AG09309 (cell line): Measurements from ENCODE around the gene PLCB4.

Experiments used
- DNase-seq: peaks from one replicate; pipeline ENCODE4 v3.0.0-alpha.2; 2010; ENCODE audit warnings: low read depth
- H3K4me3 ChIP-seq: 2 replicates; pipeline ENCODE4 v1.5.1; 2011; ENCODE audit warnings: mild to moderate bottlenecking, low read depth, low read length, moderate library complexity; ENCODE audit not compliant: control insufficient read depth
- TF ChIP-seq, protein P1 (sequence below): IDR thresholded peaks from 2 replicates; pipeline ENCODE4 v1.5.1; 2011; ENCODE audit warnings: mild to moderate bottlenecking, low read depth, low read length, inconsistent platforms; ENCODE audit not compliant: insufficient read depth, control insufficient read depth; ENCODE audit errors: missing control alignments

The PLCB4 gene

DNA sequence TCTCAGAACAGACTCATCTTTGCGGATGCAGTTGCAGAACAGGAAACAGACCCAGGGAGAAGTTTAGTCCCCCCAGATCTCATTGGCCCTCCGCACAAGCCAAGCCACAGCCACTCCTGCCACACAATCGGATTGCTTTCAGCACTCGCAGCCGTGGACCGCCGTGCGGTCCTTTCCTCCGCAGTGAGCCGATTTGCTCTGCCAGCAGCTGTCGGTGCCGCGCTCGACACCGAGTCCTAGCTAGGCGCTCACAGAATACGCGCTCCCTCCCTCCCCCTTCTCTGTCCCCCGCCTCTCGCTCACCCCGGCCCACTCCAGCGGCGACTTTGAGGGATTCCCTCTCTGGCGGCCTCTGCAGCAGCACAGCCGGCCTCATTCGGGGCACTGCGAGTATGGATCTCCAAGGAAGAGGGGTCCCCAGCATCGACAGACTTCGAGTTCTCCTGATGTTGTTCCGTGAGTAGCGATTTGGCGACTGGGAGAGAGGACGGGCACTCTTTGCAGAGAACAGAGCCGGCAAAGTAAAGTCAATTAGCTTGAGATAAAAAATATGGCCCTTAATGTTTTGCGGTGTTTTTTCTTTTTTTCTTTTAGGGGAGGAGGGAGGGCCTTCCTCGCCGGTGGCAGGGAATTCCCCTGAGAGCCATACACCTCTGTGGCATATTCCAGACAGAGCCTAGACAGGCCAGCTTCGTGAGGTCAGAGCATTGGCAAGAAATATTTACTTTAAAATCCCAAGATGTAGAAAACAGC lies 445.8 kb downstream of the PLCB4 start, which contains the start of gene LAMP5:
TSS of gene LAMP5 (plus strand) at position 130 of the 753 bp plus-strand sequence. CDS start at position 393, 263 bp downstream.
- no peak for DNase-seq
- no peak within 1 kb of the TSS; the same call in 1 of the 2 replicates for H3K4me3 ChIP-seq
- TF ChIP-seq, protein P1, sequence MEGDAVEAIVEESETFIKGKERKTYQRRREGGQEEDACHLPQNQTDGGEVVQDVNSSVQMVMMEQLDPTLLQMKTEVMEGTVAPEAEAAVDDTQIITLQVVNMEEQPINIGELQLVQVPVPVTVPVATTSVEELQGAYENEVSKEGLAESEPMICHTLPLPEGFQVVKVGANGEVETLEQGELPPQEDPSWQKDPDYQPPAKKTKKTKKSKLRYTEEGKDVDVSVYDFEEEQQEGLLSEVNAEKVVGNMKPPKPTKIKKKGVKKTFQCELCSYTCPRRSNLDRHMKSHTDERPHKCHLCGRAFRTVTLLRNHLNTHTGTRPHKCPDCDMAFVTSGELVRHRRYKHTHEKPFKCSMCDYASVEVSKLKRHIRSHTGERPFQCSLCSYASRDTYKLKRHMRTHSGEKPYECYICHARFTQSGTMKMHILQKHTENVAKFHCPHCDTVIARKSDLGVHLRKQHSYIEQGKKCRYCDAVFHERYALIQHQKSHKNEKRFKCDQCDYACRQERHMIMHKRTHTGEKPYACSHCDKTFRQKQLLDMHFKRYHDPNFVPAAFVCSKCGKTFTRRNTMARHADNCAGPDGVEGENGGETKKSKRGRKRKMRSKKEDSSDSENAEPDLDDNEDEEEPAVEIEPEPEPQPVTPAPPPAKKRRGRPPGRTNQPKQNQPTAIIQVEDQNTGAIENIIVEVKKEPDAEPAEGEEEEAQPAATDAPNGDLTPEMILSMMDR: no peak

DNA sequence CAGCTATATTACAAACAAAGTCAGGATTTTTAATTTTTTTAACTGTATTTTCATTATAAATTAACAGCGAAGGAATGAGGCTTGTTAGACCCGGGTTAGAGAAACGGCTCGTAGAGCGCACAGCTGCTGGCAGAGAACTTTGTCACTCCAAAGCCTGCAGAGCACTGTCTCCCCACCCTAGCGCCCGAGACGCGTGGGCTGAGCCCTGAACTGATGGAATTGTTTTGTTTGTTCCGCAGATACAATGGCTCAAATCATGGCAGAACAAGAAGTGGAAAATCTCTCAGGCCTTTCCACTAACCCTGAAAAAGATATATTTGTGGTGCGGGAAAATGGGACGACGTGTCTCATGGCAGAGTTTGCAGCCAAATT lies 446.3 kb downstream of the PLCB4 start:
- TF ChIP-seq, protein P1: no peak
- H3K4me3 ChIP-seq: no peak overlapping the region
- no peak for DNase-seq

DNA sequence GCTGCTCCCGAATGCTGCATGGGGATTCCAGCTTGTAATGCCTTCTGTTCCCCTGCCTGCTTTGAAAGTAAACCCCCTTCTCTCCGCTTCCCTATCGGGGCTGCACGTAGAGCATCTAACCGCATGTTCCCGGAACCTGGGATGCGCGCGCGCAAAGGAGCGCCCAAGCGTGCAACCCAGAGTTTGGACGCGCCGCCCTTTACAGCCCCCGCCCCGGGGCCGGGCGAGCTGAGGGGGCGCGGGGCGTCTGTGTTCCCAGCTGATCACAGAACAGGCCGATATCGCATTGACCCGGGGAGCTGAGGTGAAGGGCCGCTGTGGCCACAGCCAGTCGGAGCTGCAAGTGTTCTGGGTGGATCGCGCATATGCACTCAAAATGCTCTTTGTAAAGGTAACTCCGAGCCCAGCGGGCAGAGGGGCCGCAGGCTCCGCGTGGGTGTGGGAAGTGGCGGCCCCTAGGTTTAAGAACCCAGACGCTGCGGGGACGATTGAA lies 446.9 kb downstream of the PLCB4 start:
- no peak for DNase-seq
- no peak overlapping the region; the same call in 1 of the 2 replicates for H3K4me3 ChIP-seq
- TF ChIP-seq, protein P1: no peak

DNA sequence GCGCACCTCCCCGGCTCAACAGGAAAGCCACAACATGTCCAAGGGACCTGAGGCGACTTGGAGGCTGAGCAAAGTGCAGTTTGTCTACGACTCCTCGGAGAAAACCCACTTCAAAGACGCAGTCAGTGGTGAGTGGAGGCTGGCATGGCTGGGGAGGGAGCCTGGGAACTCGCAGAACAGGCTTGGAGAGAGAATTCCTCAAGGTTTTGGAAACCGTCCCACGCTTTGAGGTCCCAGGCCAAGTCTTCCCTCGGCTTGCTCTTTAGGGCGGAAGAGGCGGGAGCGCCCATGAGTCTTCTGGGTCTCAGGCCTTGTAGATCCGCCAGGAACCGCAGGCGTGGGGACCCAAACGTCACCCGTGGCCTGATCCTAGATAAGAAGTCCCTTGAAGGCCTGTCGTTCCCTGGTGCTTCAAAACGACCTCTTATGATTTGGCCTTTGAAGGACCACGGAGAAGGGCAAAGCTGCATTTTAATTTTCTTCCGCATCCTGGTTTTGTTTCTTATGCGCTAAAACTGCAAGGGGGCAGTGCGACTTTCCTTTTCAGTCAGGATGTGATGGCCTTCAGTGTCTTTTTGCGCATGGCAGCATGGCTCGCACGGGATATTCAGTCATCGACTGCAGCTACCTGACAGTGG lies 447.5 kb downstream of the PLCB4 start:
- no peak overlapping the region for H3K4me3 ChIP-seq
- no peak for DNase-seq
- TF ChIP-seq, protein P1: no peak

DNA sequence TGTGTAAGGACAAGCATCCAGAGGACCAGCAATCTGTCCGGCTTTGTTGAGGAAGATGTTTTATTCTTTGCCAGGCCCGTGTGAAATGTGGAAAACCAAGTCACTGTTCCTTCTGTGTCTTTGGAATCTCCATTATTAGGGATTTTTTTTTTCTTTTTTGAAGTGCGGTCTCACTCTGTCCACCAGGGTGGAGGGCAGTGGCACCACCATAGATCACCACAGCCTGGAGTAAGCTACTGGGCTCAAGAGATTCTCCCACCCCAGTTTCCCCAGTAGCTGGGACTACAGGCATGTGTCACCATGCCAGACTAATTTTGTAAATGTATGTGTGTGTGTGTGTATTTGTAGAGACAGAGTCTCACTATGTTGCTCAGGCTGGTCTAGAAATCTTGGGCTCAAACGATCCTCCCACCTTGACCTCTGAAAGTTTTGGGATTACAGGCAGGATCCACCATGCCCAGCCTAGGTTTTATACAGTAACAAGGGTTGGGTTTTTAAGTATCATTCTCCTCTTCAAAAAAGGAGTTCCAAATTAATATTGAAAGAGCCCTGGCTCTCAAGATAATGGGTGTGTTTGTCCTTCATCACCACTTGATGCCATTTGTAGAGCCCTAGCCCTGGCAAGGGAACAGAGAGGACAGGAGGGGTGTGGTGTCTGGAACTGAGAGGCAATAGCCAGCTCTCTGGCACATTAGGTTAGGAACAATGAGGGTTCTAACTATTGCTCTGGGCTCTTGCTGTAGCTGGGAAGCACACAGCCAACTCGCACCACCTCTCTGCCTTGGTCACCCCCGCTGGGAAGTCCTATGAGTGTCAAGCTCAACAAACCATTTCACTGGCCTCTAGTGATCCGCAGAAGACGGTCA lies 448.6 kb downstream of the PLCB4 start:
- TF ChIP-seq, protein P1: no peak
- H3K4me3 ChIP-seq: no peak overlapping the region
- DNase-seq: no peak

DNA sequence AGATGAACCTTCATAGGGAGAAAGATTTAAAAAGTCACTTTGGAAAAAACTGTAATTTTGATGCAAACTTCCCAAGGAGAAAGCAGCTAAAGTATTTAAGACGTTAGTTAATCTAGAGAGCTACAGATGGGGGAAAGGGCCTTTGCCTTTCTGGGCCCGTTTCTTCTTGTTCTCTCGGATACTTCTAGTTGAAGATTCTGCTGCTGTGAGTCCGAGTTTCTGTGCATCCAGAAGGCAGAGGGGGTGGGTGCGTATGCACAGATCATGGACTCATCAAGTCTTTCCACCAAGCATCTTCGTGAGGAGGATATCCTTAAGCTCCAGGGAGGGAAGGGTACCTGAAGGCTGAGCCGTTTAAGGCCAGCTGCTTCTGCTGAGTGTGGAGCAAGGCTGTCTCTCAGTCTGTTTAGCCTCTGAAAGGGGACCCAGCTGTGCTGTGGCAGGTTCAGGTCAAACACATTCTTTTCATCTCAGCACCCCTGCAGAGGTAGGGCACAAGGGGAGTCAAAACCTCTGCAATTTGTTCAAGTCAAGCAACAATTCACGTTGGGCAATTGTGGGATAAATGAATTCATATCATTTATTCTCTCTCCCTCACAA lies 449.8 kb downstream of the PLCB4 start:
- DNase-seq: no peak
- no peak overlapping the region for H3K4me3 ChIP-seq
- TF ChIP-seq, protein P1: no peak
